Measurements from ENCODE around the gene TMEM150C. TPM values are rescaled to one million over a fixed set of nuclear protein-coding genes. Genes with fewer than 3 reads are reported as not detected.
A peak's percentile ranks its signal among the peaks of the same experiment; 100 is the strongest.

TMEM150C gene
- 1.7 and 1.9 TPM in 2 replicates for total RNA-seq (2021; fragmentation: NEBNext Ultra II Directional; extraction: Animal tissue kit (Norgen Biotek cat#: 25700))
- 1.2 and 1.5 TPM in 2 replicates for polyA plus RNA-seq (2011; rRNA removed)
- polyA plus RNA-seq (2011; cell fraction: cytosol; rRNA removed): 1.8 TPM
- 0.64 TPM for polyA plus RNA-seq (2011; cell fraction: nucleus; rRNA removed)
- polyA plus RNA-seq (2012, experiment 1 of 2): 2.0 to 2.7 TPM (median 2.5 TPM) in 4 replicates
- polyA plus RNA-seq (2012, experiment 2 of 2): 0.43 TPM
- polyA plus RNA-seq (2013, experiment 1 of 2): 2.6 TPM
- 2.7 TPM for polyA plus RNA-seq (2013, experiment 2 of 2)
- polyA minus RNA-seq (2011; rRNA and poly(A)+ RNA removed): 1.9 and 3.8 TPM in 2 replicates
- polyA minus RNA-seq (2011; cell fraction: cytosol; rRNA and poly(A)+ RNA removed): 2.2 TPM
- polyA minus RNA-seq (2011; cell fraction: nucleus; rRNA and poly(A)+ RNA removed): 0.50 TPM
- long read RNA-seq, experiment 1, partial matches to known transcripts: 0 of 1 reads
- long read RNA-seq, experiment 1, other reads (novel, unspliced or antisense): 1 of 1 reads
- long read RNA-seq, experiment 2: 0 reads

- WGBS, 2 experiments (ENCODE audit: extremely low coverage in 1 of 2, insufficient coverage in 1 of 2, insufficient read length in 1 of 2, insufficient replicate concordance in 2 of 2, low coverage in 1 of 2, low lambda C conversion rate in 2 of 2, missing lambda C conversion rate in 1 of 2): 16% methylated on average over 30 of the region's 62 CpGs; no CpG with 5 or more reads in 1 of the 2 experiments
- Histone ChIP-seq H3K4me1 (replicated peaks in 1 of 4; ENCODE audit: control insufficient read depth in 3 of 4, insufficient read depth in 4 of 4, low read length in 3 of 4) (peaks cover 0 to 6% (median 4%) of the 10 kb centered on the region in 4 experiments; a peak in 6 of 7 replicates), H2AK5ac (ENCODE audit: low read depth, low read length) (no peak within 1 kb of the TSS), H3K79me1 (ENCODE audit: low read depth, low read length) (no peaks in the 10 kb centered on the region), H2BK120ac (replicated peaks; ENCODE audit: low read depth, low read length) (no peak within 1 kb of the TSS), H3K9me3 (ENCODE audit: insufficient read depth in 2 of 2, low read depth in 1 of 2, low read length in 1 of 2) (no peaks in the 10 kb centered on the region), H3K4ac (replicated peaks; ENCODE audit: insufficient read length, low read depth, low read length) (no peak within 1 kb of the TSS), H4K8ac (ENCODE audit: extremely low read depth, insufficient read depth, low read length) (0 out of 2 replicates have a peak within 1 kb of the TSS, but pooled peaks have one; percentile 58), H2BK5ac (ENCODE audit: low read depth, low read length) (no peak within 1 kb of the TSS), H3K27me3 (replicated peaks in 1 of 4; ENCODE audit: control insufficient read depth in 3 of 4, extremely low read depth in 1 of 4, insufficient read depth in 3 of 4, low read length in 3 of 4) (peaks cover 0 to 9% (median 7%) of the 10 kb centered on the region in 4 experiments; a peak in 3 of 7 replicates), H4K5ac (ENCODE audit: insufficient read length, low read depth, low read length) (no peak within 1 kb of the TSS), H2BK20ac (ENCODE audit: low read length) (no peak within 1 kb of the TSS; the same call in 1 of the 2 replicates), H2BK15ac (ENCODE audit: low read length) (no peak within 1 kb of the TSS; the same call in 1 of the 2 replicates), H3K56ac (replicated peaks; ENCODE audit: insufficient read length, low read depth, low read length) (no peak within 1 kb of the TSS), H3K23ac (ENCODE audit: insufficient read length) (no peak within 1 kb of the TSS), H2BK12ac (ENCODE audit: low read depth, low read length) (0 out of 2 replicates have a peak within 1 kb of the TSS, but pooled peaks have one; percentile 23), H3K18ac (ENCODE audit: extremely low read depth, low read length) (no peak within 1 kb of the TSS; the same call in 1 of the 2 replicates), H3K36me3 (ENCODE audit: control insufficient read depth in 2 of 4, insufficient read depth in 4 of 4, low read length in 3 of 4) (no peaks in the 10 kb centered on the region), H3K14ac (ENCODE audit: insufficient read length) (no peak within 1 kb of the TSS), H4K20me1 (replicated peaks in 1 of 2; ENCODE audit: control insufficient read depth in 1 of 2, insufficient read depth in 2 of 2, low read length in 2 of 2) (no peaks in the 10 kb centered on the region), H3K9ac (replicated peaks in 1 of 4; ENCODE audit: extremely low read depth in 1 of 4, low read depth in 3 of 4, low read length in 3 of 4) (peak within 1 kb of the TSS in 3 of 4 experiments; percentile 13 to 61 (median 56); a peak in 3 of 7 replicates), H3K23me2 (ENCODE audit: low read depth, low read length) (peaks cover 5% of the 10 kb centered on the region; the same call in 1 of the 2 replicates), H3K79me2 (ENCODE audit: control insufficient read depth in 1 of 2, insufficient read depth in 2 of 2, low read length in 2 of 2) (no peaks in the 10 kb centered on the region), H2AFZ (ENCODE audit: low read length) (peak within 1 kb of the TSS; percentile 94), H3K4me3 (ENCODE audit: extremely low read depth in 1 of 4, insufficient read depth in 2 of 4, low read depth in 3 of 4, low read length in 4 of 4) (peak within 1 kb of the TSS; percentile 60 to 73 (median 66)), H4K91ac (replicated peaks; ENCODE audit: insufficient read length, low read length) (no peak within 1 kb of the TSS), H3K27ac (ENCODE audit: low read depth, low read length) (no peak within 1 kb of the TSS), H3K4me2 (ENCODE audit: insufficient read depth in 1 of 2, low read depth in 2 of 2, low read length in 2 of 2) (peak within 1 kb of the TSS; percentile 82 to 89)
- ChIA-PET CTCF (ENCODE audit: partially characterized antibody) (interaction anchor here (0.8 to 1.7 kb wide), 5 partner anchors 8 to 88 kb away, joined by 3 to 4 read pairs (median 3); no protein-coding TSS in a partner anchor), POLR2A (ENCODE audit: partially characterized antibody) (interaction anchor here (0.9 to 1.9 kb wide), 2 partner anchors 133 to 187 kb away, joined by 4 to 5 read pairs; no protein-coding TSS in a partner anchor)
- DNase-seq (ENCODE audit: low read depth in 1 of 2, low spot score in 2 of 2) (peak in 1 of 2 experiments; percentile 73), FAIRE-seq (no peak)
- TF ChIP-seq PHF8 (conservative IDR thresholded peaks at IDR 0.05; ENCODE audit: low read depth, low read length) (0 out of 2 replicates have a peak, but pooled peaks have one; percentile 11), KDM1A (IDR thresholded peaks at IDR 0.05; ENCODE audit: borderline replicate concordance, low read length) (no peak), POU5F1 (IDR thresholded peaks at IDR 0.05; ENCODE audit: low read depth, low read length) (no peak), POLR2A (IDR thresholded peaks at IDR 0.05; ENCODE audit: control extremely low read depth in 1 of 2, low read depth in 2 of 2, low read length in 2 of 2) (no peak), SP1 (IDR thresholded peaks at IDR 0.05; ENCODE audit: low read depth, low read length) (no peak)
- TF ChIP-seq, protein P1, sequence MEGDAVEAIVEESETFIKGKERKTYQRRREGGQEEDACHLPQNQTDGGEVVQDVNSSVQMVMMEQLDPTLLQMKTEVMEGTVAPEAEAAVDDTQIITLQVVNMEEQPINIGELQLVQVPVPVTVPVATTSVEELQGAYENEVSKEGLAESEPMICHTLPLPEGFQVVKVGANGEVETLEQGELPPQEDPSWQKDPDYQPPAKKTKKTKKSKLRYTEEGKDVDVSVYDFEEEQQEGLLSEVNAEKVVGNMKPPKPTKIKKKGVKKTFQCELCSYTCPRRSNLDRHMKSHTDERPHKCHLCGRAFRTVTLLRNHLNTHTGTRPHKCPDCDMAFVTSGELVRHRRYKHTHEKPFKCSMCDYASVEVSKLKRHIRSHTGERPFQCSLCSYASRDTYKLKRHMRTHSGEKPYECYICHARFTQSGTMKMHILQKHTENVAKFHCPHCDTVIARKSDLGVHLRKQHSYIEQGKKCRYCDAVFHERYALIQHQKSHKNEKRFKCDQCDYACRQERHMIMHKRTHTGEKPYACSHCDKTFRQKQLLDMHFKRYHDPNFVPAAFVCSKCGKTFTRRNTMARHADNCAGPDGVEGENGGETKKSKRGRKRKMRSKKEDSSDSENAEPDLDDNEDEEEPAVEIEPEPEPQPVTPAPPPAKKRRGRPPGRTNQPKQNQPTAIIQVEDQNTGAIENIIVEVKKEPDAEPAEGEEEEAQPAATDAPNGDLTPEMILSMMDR (IDR thresholded peaks at IDR 0.05; ENCODE audit: control extremely low read depth in 1 of 3, insufficient read depth in 1 of 3, low read depth in 1 of 3, low read length in 3 of 3): peak; percentile 25 to 44 (median 33)
These were observed at the start of gene TMEM150C for GRCh38 chr4:82561786-82562563. Gene TMEM150C, minus strand, starts transcription at chr4:82561988. Its CDS starts 57,331 bp downstream, at chr4:82504657.

Measured in H1 (cell line).